Fibroblast of skin of left quadriceps (primary cell): ENCODE measurements around the gene DTX1.
"Not testable (repeated sequence)": the region's sequence is repeated elsewhere in the genome, so short reads cannot be mapped to it uniquely, and the experiment has no call there.

Experiments used
- DNase-seq, 2 experiments: peaks; one replicate each; pipeline ENCODE4 v3.0.0-alpha.2; 2013; ENCODE audit warnings: low read depth in 2 of 2

Gene DTX1

GRCh38 chr12:113136128-113136989, 79.8 kb downstream of the DTX1 start:
- DNase-seq: no peak

GRCh38 chr12:113136990-113137511, 80.5 kb downstream of the DTX1 start:
- no peak for DNase-seq

- no peak for DNase-seq
These were observed 81.6 kb downstream of the DTX1 start for GRCh38 chr12:113137861-113138783.

- no peak for DNase-seq
These were observed 82.3 kb downstream of the DTX1 start for GRCh38 chr12:113138826-113139225.

- no peak for DNase-seq
These were observed 84.2 kb downstream of the DTX1 start for GRCh38 chr12:113140706-113141105.

GRCh38 chr12:113141716-113142115, 85.2 kb downstream of the DTX1 start:
- DNase-seq: not testable (repeated sequence)

GRCh38 chr12:113142173-113142885, 85.8 kb downstream of the DTX1 start:
- DNase-seq: no peak

GRCh38 chr12:113142886-113143332, 86.4 kb downstream of the DTX1 start:
- DNase-seq: no peak

GRCh38 chr12:113143959-113144358, 87.4 kb downstream of the DTX1 start:
- no peak for DNase-seq

- DNase-seq: no peak
These were observed 88.3 kb downstream of the DTX1 start for GRCh38 chr12:113144806-113145205.

- DNase-seq: no peak
These were observed 89.4 kb downstream of the DTX1 start for GRCh38 chr12:113145720-113146551.

GRCh38 chr12:113146999-113147398, 90.5 kb downstream of the DTX1 start:
- DNase-seq: no peak
